HG03442 (cell line): ENCODE data around the gene P2RY8.
"Not testable (repeated sequence)": the region's sequence is repeated elsewhere in the genome, so short reads cannot be mapped to it uniquely, and the experiment has no call there.

Experiments used
- ATAC-seq: cut with Tn5 transposase; IDR thresholded peaks from one replicate; pipeline ENCODE4 v1.9.1; 2021; ENCODE audit warnings: mild to moderate bottlenecking, moderate library complexity; ENCODE audit not compliant: unreplicated experiment

Gene P2RY8

DNA sequence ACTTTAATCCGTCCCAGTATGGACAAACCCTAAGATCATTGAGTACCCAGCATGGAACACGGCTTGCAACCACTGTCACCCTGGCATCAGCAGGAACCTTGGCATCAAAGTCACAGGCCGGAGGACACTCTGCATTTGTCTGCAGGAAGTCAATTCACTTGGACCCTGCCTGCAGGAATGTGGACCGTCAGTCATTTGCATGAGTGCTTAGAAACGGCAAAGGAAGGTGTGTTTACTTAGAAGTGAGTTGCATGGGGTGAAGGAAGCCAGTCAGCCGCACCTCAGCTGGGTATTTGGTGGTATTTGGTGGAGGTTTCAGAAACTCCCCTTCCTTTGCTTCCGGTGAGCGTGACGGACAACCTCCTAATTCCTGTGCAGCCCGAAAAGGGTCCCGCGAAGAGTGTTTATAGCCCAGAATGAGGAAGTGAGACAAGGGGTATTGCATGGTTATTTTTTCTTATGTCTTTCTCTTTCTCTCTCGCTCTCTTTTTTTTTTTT lies 15.5 kb downstream of the P2RY8 start:
- peak; percentile 84 for ATAC-seq

DNA sequence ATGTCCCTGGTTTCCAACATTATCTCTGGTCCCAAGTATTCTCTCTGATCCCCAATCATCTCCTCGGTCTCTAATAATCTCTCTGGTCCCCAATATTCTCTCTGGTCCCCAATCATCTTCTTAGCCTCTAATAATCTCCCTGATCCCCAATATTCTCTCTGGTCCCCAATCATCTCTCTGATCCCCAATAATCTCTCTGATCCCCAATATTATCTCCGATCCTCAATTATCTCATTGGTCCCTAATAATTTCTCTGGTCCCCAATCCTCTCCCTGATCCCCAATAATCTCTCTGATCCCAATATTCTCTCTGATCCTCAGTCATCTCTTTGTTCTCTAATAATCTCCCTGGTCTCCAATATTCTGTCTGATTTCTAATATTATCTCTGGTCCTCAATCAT lies 16.6 kb downstream of the P2RY8 start:
- ATAC-seq: no peak

DNA sequence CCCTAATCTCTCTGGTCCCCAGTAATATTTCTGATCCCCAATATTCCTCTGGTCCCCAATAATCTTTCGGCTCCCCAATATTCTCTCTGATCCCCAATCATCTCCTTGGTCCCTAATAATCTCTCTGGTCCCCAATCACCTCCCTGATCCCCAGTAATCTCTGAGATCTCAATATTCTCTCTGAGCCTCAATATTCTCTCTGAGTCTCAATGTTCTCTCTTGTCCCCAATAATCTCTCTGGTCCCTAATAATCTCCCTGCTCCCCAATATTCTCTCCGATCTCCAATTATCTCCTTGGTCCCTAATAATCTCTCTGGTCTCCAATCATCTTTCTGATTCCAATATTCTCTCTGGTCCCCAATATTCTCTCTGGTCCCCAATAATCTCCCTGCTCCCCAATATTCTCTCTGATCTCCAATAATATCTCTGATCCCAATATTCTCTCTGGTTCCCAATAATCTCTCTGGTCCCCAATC lies 17.9 kb downstream of the P2RY8 start:
- no peak for ATAC-seq

DNA sequence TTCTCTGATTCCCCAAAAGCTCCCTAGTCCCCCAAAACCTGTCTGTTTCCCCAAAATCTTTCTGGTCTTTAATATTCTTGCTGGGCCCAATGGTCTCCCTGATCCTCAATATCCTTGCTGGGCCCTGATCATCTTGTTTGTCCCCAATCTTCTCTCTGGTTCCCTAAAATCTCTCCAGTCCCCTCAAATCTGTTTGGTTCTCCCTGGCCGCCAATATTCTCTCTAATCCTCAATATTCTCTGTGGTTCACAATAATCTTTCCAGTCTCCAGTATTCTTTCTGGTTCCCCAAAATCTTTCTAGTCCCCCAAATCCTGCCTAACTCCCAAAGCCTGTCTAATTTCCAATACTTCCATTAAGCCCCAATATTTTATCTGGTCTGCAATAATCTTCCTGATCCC lies 18.5 kb downstream of the P2RY8 start:
- ATAC-seq: no peak

DNA sequence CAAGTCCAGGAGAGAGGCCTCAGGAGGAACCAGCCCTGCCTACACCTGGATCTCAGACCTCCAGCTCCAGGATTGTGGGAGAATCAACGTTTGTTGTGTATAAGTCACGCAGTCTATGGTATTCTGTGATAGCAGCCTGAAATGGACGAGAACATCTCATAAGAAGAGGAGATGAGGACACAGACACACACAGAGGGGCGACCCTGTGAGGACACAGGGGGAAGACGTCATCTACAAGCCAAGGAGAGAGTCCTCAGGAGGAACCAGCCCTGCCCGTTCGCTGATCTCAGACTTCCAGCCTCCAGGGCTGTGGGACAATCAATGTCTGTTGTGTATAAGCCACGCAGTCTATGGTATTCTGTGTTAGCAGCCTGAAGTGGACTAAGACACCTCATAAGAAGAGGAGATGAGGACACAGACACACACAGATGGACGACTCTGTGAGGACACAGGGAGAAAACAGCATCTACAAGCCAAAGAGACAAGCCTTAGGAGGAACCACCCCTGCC lies 20.3 kb downstream of the P2RY8 start:
- no peak for ATAC-seq

DNA sequence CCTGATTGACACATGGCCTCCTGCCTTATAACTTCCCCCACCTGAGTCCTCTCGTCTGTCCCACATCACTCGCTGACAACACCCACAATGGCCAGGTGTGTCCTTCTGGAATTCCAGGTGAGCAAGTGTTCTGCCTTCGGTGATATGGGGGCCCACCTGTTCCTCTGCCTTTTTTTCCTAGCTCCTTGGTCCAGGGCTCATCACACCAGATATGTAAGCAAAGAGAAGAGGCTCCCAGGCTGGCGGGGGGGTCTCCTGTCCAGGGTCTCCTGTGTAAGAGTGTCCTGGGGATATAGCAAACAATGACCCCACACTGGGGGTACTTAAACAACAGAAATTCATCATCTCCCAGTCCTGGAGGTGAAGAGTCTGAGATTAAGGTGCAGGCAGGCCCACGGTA lies 25.2 kb downstream of the P2RY8 start:
- ATAC-seq: no peak

DNA sequence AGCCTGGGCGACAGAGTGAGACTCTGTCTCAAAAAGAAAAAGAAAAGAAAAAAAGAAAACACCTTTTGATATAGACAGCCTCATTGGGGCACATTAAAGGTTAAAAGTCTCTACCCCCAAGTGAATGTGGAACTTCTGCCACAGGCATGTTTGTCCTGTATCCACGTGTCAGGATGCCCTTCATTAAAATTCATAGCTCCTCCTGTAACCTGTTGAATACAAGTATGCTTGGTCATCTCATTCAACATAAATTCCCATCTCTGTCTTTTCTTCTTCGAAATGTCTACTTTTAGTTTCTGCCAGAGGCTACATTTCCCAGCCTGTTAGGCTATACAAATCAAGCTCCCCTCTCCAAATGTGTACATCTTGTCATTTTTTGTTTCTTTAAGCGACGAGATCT lies 25.8 kb downstream of the P2RY8 start:
- ATAC-seq: no peak

DNA sequence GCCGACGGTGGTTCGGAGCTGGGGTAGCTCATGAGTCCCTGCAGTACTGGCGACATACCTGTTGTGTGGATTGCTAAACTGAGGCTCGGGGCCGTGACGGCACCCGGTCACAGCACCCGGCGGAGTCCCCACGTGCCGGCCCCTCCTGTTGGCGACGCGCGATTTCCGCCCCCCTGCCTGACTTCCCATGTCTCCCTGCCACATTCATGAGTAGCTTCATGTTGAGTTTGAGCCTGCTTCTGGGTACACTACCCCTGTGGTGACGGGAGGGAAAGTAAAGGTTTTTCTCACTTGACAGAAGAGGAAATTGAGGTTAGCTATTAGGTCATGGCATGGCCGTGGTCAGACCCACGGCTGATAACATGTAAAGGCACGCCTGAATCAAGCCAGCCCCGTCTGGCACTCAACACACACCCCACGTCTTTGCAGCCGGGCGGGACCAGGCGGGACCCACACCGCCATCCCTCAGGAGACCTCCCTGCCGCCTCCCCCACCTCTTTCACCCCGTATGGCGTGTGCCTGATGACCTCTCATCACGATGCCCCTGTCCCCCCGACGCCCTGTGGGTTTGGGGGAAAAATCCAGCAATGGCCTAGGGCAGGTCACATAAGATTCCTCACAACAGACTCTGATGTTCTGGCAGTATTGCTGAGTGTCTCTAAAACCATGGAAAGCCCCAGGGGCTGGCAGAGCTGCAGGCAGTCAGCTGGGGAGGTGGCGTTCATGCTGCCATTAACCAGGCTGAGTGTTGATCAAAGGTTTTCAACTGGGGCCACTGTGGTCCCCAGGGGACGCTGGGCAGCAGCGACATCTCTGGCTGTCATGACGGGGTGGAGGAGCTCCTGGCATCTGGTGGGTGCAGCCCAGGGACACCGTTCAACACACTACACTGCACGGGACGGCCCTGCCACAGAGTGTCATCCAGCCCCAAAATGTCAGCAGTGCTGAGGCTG lies 29.2 kb downstream of the P2RY8 start:
- peak; percentile 75 for ATAC-seq

DNA sequence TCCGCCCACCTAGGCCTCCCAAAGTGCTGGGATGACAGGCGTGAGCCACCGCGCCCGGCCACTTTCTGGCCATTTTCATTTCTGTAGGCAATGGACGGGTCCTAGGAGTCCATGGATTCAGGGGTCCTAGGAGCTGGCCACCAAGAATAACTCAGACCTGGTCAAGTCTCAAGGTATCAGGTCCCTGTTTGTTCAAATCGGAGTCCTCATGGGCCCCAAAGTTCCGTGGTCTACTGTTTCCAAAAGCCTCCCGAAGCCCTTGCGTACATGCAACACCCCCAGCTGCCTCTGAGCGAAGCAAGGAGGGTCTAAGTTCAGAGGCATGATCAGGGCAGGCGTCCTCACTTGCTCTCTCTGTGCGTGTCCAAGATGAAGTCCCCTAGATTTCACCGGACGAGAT lies 30.1 kb downstream of the P2RY8 start:
- no peak for ATAC-seq

DNA sequence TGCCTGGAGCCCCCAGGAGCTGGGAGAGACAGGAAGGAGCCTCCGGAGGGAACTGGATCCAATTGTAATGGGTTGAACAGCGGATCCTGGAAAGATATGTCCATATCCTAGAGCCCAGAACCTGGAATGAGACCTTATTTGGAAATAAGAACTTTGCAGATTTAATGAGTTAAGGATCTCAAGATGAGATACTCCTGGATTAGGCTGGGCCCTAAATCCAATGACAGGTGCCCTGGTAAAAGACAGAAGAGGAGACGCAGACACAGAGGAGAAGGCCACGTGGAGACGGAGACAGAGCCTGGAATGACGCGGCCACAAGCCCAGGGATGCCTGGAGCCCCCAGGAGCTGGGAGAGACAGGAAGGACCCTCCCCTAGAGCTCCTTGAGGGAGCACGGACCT lies 34.1 kb downstream of the P2RY8 start:
- ATAC-seq: no peak

DNA sequence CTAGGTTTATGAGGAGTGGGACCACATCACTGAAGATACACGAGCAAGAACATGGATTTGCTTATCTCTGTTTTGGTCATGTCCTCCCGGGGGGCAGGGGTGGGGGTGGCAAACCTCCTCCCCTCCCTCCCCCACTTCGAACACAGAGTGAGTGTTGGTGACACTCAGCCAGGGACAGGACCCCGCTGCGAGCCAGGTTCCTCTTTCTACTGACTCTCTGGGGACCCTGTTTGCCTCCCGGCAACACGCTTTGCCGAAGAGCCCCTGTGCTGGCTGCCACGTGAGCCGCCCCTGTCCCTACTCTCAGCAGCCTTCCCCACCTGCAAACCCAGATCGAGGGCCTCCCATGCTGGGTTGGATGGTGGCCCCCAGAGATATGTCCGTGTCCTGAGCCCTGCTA lies 34.7 kb downstream of the P2RY8 start:
- ATAC-seq: peak; percentile 47

DNA sequence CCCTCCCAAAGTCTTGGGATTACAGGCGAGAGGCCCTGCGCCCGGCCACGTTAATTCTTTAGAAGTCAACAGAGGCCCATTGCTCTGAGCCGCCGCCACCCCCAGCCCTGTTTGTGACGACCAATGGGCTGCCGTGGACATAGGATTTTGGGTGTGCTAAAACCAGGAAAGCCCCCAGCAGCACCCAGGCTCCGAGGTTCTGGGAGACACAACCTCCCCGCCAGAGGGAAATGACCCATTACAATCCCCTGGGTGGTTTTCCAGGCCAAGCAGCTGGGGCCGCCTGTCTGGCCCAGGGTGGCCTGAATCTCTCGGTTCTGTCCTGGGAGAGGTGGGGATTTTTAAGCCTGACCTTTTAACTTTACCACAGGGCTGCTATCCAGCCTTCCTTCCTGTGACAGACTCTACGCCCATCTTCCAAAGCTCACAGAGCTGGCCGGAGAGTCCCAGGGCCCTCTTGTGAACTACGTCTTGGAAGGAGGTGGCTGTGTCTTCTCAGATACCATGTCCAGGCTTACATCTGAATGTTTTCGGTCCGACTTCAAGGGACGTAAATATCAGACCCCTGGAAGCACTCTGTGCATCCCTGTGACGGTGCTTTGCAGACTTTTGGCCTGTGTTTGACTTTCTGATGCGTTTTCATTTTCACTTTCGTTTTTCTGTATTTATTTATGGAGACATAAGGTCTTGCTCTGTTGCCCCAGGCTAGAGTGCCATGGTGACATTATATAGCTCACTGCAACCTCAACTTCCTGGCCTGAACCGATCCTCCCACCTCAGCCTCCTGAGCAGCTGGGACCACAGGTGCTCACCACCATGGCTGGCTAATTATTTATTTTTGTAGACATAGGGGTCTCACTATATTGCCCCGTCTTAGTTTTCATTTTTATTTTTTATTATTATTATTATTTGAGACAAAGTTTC lies 36.0 kb downstream of the P2RY8 start:
- peak; percentile 55 for ATAC-seq

DNA sequence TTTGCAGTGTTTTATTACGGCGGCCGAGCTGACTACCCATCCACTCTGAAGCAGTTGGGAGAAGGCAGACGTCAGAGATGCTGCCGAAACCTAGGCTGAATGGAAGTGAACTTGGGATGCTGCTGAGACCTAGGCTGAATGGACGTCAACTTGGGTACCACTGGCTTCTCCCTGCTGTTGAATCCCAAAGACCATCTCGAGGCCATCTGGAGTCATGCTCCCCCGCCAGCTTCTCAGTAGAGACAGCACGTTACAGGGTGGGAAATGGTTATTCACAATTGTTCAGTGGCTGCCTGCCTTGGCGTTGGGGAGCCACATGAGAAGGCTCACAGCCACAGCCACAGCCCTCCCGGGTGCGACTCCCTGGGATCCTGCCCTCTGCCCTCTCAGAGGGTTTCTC lies 40.9 kb downstream of the P2RY8 start:
- no peak for ATAC-seq

DNA sequence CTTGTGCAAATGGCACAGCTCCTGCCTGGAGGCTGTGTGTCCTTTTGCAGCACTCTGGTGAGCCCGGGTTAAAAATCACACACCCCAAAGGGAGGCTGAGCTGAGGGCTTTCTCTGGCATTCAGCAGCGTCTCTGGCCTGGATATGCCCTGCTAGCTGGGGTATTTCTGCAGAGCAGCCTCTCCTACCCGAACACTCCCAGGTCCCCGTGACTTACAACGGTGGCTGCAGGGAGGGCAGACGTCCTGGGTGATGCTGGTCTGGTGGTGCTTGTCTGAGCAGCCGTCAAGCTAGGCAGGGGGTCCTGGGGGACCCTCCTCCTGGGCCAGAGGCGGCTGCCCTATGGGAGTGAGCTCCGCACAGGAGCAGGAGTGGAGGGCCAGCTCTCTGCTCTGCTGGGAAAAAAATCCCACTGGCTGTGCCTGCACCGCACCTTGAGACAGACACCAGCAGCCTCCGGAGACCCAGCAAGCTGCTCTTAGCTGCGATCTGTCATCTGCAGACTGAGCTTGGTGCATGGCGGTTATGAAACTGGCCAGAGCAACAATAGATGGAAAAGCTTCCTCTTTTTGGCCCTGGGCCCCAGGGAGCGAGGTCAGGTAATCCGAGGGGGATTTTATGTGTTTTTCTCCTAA lies 43.0 kb downstream of the P2RY8 start:
- ATAC-seq: peak; percentile 47

DNA sequence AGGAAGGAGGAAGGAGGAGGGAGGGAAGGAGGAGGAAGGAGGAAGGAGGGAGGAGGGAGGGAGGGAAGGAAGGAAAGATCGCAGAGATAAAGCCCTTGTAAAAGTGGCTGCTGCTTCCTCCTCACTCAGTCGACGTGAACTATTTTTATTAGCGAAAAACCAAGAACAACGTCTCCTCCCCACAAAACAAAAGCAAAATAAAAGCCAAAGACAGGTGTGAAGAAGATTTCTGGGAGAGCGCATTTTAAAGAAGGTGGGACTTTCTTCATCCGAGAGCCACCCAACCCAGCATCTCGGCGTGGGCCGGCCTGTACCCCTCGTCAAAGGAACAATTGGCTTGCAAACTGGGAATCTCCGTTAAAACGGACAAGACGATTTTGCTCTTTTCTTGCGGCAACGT lies 43.6 kb downstream of the P2RY8 start:
- ATAC-seq: no peak

DNA sequence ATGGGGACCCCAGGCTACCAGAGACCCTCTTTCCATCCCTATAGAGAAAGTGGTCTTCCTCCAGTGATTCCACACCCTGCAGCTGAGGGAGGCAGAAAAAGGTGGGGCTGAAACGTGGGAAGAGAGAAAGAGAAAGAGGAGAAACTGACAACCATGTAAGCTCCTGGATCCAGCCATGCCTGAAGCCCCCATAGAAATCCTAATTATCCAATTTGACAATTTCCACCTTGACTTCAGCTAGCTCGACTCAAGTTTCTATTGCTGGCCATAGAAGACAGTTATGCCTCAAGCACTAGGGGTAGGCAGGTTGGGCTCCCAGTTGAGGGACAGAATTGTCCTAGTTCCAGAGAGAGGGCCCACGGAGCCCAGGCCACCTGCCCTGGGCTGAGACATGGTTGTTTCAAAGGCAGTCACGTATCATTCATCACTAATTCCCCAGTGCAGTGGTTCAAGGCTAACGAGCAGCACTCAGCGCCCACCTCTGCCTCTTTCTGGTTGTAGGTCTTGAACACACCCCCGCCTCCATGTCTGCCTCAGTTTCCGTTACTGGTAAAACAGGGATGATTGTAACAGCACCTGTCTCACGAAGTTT lies 44.5 kb downstream of the P2RY8 start:
- ATAC-seq: no peak

DNA sequence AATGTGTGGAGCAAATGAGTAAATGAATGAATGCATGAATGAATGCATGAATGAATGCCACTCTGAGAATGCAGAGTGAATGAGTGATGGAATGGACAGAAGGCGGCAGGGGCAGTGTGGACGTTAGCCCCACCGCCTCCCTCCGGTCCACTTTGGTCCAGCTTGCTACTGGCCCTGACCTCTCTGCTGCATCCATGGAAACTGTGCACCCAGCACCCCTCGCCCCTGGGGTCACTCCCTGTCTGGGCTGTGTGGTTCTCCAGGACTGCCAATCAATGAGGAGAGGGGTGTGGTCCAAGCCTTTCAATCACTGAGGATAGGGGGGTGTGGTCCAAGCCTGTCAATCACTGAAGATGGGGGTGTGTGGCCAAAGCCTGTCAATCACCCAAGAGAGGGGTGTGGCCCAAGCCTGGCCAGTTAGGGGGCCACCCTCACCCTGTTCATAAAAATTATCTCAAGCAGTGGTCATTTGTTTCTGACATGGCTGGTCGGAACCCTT lies 45.1 kb downstream of the P2RY8 start:
- peak; percentile 72 for ATAC-seq

DNA sequence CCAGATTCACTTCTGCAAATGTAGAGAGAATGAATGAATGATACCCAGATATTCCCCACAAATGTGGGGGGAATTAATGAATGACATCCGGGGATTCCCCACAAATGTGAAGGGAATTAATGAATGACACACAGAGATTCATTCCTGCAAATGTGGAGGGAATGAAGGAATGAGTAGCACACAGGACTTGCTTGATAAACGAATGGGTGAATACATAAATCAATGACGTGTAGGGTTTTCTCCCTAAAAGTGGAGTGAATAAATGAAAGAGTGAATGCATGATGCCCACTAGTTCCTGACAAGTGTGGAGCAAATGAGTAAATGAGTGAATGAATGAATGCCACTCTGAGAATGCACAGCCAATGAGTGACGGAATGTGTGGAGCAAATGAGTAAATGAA lies 45.7 kb downstream of the P2RY8 start:
- not testable (repeated sequence) for ATAC-seq

DNA sequence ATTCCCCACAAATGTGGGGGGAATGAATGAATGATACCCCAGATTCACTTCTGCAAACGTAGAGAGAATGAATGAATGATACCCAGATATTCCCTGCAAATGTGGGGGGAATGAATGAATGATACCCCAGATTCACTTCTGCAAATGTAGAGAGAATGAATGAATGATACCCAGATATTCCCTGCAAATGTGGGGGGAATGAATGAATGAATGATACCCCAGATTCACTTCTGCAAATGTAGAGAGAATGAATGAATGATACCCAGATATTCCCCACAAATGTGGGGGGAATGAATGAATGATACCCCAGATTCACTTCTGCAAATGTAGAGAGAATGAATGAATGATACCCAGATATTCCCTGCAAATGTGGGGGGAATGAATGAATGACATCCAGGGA lies 46.3 kb downstream of the P2RY8 start:
- ATAC-seq: not testable (repeated sequence)

DNA sequence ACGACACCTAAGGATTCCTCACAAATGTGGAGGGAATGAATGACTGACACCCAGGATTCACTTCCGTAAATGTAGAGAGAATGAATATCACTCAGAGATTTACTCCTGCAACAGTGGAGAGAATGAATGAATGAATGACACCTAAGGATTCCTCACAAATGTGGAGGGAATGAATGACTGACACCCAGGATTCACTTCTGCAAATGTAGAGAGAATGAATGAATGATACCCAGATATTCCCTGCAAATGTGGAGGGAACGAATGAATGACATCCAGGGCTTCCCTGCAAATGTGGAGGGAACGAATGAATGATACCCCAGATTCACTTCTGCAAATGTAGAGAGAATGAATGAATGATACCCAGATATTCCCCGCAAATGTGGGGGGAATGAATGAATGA lies 47.6 kb downstream of the P2RY8 start:
- ATAC-seq: not testable (repeated sequence)
